ENCODE measurements around the gene RRH.
"Not testable (repeated sequence)": the region's sequence is repeated elsewhere in the genome, so short reads cannot be mapped to it uniquely, and the experiment has no call there.

RRH gene

DNA sequence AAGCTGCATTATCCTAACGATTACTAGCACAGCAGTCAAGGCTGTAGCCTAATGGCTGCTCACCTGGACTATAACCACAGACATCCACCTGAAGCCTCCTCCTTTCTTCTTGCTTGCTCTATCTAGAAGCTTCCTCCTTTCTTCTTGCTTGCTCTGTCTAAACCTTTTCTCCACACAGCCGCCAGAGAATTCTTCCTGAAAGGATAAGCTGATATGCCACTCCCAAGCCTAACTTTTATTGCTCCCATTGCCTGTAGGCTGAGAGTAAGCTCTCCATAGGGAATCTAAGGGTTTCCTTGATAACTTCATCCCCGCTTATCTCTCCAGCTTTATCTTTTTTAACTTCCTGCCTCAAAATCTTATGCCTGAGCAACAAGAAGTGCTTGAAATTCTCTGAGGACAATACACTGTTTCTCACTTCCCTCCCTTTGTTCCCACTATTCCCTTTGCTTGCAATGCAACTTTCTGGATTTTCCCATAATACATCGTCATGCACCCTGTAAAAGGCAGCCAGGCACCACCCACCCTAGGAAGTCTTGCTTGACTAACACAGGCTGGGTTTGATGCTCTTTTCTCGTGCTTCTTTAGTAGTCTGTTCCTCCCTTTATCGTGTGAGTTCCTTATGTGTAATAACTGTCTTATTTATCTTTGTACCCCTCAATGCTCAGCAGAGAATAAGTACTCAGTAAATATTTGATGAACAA, 18.8 kb downstream of the RRH start:
- no peak for DNase-seq

DNA sequence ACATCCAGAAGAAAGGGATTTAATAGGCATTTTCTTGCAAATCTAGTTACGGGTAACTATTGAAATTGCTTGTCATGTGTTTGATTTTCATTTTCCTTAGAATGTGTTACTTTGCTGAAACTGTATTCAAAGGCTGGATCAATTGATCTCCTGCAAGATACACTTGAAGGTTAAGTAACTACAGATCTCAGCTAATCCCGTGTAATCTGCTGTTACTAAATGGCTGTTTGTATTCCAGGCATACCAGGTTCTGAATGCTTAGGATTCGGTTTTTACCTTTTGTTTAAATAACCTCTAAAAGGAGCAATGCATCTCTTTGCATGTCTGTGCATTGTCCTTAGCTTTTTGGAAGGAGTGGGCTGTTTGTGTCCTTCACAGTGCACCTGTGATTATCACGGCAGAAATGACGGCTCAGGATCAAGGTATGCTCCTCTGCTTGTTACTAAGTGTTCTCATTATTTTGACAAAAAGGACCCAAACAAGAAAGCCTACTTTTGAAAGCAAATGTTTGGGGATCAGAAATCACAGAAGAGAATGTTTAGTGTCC, 20.2 kb downstream of the RRH start, which contains the start of gene LRIT3:
TSS of gene LRIT3 (plus strand) at position 212 of the 547 bp plus-strand sequence. CDS start at position 307, 95 bp downstream.
- DNase-seq: no peak

DNA sequence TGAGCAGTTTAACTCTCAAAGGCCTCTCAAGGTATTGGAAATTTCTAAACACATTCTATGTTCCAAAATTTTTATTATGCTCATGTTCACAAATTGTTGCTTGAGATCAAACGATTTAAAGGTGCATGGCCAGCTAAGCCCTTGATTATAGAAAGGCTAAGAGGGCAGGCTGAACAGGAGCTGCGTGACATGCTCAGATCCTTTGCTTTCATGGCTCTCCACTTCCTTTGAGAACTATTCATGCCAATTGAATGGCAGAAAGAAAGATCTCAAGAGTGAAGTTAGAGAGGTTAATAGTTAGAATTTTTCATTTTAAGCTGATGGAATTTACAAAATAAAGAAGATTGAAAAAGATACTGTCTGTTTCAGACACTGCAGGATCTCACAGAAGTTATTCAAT, 20.7 kb downstream of the RRH start:
- DNase-seq: no peak

DNA sequence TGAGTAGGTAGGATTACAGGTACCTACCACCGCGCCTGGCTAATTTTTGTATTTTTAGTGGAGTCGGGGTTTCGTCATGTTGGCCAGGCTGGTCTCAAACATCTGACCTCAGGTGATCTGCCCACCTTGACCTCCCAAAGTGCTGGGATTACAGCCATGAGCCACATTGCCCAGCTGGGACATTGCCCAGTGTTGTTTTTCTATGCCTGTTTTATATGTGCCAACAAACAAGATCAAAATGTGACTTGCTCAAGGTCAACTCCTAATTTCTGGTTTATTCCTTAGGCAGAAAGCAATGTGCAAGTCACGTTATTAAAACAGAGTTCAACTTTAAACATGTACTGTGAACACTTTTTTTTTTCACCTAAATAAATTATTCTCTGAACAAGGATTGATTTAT, 22.8 kb downstream of the RRH start:
- DNase-seq: no peak

DNA sequence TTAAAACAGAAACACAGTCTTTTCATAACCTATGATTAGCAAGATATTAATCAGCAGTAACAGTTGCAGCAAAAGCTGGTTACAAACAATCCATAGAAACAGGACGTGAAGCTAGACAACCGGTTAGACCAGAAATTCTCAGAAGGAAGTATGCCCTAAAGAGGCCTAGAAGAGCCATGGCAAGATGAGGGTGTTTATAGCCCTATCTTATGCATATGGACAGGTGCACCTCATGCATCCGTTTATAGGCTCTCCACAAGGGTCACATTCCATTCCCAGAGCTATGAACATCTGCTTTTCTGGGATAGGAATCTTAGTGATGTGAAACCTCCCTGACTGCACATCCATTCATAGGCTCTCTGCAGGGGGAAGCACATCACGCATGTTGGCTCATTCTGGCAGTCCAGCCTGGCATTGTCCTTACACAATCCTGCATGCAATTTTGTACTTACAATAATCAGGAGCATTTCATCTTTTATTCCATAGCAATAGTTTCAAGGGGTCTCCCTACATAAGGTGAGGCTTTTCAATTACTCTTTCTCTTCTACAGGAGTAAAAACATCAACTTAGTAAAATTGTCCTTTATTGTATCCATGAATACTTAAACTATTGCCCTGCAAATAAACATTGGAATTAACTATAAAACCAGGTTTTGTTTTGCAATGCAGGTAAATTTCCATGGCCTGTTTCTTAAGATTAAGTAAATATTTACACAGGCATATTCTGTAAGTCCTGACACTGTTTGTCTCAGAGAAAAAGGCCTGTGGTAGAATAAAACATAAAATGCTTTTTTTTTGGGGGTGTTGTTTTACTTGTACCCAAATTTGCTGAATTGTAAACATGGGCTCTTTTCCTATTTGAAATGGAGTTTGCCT, 31.9 kb downstream of the RRH start:
- DNase-seq: not testable (repeated sequence)

DNA sequence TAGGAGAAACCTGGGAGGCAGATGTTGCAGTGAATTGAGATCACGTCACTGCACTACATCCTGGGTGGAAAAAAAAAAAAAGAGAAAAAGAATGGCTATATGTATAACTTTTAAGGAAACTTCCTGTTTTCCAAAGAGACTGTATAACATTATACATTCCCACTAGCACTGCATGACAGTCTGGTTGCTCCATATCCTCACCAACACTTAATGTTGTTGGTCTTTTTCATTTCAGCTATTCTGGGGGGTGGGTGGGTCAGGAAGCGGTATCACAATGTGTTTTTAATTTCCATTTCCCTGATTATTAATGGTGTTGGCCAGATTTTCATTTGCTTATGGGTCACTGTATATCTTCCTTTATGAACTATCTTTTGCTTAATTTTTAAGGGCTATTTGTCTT, 33.5 kb downstream of the RRH start:
- no peak for DNase-seq

DNA sequence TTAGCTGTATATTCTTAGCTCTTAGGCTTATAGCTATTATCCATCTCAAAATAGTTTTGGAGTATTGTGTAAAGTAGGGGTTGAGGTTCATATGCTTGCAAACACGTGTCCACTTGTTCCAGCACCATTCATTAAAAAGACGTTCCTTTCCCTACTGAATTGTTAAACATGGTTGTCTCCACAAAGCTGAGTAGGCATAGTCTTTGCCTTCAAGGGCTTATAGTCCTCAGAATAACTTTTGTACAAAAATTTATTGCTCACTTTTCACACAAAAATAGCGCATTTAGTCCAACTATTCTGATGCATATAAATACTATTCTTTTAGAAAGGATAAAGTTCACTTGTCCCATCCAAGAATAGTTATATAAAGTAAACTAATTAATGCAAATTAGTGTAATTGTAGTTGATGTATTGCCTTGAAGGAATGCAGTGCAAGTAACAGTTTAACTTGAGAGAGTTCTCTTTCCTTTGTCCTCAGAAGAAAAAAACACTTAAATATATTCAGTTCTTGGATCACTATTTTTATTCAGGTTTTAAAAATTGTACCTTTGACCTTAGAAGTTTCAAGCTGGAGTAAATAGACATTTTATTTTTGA, 34.2 kb downstream of the RRH start:
- no peak for DNase-seq

DNA sequence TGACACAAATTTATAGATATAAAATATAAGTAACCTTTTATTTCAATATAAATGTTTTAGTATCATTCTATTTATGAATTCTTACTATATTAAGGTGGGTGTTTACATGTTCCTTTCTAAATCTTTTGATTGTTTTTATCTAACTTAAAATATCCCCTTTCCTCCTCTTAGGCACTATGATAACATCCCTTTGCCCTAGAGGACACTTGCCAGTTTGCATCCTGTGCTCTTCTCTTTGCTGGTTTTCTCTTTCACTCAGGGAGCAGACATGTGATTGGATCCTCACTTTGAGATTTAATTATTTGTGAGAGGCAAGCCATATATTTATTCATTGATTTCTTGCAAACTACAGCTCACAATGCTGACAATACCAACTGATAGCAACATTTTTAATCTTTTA, 36.4 kb downstream of the RRH start:
- no peak for DNase-seq

DNA sequence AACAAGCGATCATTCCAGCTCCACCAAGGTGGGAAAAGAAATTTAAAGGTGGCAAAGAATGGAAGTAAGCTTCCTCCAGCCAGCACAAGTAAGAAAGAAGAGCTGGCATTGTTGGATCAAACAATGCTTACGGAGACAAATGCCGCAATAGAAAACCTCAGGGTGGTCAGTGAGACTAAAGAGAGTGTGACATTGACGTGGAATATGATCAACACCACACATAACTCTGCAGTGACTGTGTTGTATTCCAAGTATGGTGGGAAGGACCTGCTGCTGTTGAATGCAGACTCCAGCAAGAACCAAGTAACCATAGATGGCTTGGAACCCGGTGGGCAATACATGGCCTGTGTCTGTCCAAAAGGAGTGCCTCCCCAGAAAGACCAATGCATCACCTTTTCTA, 42.3 kb downstream of the RRH start:
- no peak for DNase-seq

DNA sequence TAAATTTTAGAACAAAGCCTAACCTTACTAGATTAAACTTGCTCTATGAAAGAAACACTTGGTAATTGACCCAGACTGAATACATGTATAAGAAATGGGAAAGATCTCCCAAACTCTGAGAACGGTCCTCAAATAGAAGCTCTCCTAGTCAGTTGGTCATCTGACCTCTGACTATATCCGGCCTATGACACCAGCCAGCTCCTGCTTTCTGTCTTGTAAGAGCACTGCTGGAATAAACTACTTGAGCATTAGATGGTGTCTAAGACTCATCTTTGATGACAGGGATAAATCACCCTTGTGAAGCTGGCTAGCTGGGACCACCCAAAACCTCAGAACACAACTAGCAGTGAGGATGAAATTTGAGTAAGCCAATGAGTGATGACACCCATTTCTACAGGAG, 44.3 kb downstream of the RRH start:
- DNase-seq: no peak

DNA sequence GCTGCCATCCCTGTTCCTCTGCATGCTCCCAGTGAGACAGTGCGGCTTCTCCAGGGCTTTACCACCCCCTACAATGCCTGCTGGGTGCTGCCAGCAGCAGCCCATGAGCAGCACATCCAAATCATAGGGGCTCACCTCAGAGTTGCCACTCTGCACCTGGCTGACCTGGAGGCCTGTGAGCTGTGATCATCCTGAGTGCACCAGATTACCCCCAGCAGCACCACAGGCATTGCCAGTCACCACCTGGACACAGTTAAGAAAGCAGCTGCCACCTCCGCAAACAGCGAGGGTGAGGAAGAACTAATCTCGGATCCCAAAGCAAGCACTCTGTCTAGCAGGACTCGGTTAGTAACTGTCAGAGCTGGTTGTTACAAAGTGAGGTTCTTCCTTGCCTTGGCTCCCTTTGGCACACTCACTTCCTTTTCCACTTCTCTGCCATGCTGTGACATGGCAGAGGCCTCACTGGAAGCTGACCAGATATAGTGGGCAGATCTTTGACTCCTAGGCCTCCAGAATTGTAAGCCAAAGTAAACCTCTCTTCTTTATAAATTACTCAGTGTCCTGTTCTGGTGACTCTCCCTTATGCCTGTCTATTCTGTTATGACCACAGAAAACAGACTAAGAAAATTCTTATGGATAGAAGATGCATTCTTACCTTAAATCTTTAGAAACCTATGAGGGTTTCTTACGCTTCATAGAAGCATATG, 45.3 kb downstream of the RRH start:
- DNase-seq: no peak

DNA sequence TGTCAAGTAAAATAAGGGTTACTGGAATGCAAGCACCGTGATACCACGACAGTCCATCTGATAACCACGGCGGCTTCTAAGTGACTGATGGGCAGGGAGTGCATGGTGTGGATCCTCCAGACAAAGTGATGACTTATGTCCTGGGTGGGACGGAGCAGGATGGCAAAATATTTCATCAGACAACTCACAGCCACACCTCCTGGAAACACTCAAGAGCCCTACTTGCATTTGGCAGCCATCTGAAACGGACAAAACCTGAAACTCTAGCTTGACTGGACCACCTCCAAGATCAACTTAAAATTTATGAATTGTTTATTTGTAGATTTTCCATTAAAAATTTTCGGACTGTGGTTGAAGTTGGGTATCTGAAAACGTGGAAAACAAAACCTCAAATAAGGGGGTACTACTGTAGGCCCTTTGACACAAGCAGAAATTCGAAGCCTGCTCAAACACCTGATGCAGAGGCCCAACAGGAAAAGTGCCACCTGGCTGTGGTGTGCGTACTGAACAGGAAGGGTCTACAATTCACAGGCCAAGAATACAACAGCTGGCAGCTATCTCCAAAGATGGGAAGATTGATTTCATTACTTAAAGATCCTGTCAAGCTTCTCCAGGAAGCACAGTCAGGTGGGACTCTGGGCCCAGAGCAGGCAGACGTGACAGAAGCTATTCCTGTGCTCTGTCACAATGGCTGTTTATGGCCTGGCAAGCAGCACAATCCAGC, 46.2 kb downstream of the RRH start:
- no peak for DNase-seq

DNA sequence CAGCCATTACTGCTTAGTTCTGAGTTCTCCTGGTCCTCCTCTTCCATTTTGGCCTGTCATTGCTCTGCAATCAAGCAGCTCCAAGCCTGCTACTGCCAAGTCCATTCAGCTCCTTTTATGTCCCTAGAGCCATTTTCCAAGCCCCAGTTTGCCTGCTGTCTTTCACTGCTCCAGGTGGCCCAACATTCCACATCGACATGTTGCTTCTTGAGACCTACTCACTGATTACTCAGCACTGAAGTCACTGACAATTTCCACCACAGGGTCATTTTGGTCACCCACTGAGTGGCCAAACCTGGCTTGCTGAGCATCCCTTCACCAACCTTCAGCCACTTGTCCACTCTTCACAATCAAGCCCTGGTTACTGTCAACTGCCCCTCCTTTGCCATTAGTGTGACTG, 47.3 kb downstream of the RRH start:
- DNase-seq: no peak

DNA sequence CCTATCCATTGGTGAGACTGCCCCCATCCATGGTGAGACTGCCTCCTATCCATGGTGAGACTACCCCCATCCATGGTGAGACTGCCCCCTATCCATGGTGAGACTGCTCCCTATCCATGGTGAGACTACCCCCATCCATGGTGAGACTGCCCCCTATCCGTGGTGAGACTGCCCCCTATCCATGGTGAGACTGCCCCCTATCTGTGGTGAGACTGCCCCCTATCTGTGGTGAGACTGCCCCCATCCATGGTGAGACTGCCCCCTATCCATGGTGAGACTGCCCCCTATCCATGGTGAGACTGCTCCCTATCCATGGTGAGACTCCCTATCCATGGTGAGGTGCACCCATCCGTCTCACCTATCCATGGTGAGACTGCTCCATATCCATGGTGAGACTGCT, 47.8 kb downstream of the RRH start:
- DNase-seq: not testable (repeated sequence)

DNA sequence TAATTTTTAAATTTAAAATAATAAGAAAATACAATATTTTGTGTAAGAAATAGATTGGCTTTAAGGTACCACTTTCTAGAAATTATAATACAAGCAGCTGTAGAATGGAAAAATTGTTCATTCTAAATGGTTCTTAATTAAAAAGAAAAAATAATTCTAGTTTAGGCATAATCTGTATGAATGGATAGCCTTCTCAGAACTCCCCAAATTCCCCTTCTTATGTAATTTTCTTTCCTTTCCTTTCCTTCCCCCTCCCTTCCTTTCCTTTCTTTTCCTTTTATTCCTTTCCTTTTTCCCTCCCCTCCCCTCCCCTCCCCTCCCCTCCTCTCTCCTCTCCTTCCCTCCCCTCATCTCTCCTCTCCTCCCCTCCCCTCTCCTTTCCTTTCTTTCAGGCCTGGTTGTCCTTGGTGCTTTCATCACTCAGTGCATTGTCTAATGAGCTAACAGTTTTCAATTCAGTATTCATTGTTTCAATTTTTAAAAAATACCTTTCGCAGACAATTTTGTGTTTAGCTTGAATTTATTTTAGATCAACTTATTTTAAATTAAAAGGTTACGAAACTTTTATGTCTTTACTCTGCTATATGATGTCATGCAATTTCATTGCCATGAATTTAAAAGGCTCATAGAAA, 49.0 kb downstream of the RRH start:
- no peak for DNase-seq

DNA sequence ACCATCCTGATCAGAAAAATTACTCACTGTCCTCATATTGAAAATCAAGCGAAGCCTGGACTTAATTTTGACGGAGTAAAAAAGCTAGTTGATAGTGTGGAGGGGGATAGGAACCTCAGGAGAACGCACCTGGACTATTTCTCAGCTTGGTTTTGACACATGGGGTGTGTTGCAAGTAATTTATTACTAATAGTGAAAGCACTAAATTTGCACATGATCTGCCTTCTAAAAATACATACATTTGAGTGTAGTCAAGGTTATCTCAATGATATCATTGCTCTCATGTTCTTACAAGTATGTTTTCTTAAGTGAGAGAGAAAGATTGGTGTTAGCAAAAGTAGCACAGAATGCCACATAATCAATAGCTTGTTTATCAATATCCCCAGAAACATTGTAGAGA, 49.6 kb downstream of the RRH start:
- no peak for DNase-seq

DNA sequence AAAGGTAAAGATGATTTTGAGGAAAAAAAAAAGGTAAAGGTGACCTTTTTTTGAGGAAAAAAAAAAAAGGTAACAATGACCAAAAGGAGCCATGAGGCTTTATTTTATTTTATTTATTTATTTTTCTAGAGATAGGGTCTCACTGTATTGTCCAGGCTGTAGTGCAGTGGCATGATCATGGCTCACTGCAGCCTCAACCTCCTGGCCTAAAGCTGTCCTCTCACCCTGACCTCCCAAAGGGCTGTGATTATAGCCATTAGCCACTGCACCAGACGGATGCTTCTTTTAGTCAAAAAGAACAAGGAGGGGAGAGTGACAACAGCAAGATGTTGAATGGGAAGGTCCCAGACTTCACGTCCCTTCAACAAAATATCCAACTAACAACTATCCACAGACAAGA, 50.6 kb downstream of the RRH start:
- DNase-seq: no peak

DNA sequence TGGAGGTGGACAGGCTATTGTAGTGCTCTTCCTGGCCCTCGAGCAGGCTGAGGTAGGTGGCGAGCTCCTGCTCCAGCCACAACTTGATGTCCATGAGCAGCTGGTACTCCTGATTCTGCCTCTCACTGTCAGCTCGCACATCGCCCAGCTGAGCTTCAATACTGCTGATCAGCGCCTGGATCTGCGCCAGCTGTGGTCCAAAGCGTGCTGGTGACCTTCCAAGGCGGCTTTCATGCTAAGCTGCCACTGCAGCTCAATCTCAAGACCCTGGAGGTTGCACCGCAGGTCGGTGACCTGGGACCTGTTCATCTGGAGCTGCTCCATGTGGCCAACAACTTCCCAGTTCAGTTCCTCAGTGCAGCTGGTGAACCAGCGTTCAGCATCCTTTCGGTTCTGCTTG, 51.3 kb downstream of the RRH start:
- DNase-seq: no peak

DNA sequence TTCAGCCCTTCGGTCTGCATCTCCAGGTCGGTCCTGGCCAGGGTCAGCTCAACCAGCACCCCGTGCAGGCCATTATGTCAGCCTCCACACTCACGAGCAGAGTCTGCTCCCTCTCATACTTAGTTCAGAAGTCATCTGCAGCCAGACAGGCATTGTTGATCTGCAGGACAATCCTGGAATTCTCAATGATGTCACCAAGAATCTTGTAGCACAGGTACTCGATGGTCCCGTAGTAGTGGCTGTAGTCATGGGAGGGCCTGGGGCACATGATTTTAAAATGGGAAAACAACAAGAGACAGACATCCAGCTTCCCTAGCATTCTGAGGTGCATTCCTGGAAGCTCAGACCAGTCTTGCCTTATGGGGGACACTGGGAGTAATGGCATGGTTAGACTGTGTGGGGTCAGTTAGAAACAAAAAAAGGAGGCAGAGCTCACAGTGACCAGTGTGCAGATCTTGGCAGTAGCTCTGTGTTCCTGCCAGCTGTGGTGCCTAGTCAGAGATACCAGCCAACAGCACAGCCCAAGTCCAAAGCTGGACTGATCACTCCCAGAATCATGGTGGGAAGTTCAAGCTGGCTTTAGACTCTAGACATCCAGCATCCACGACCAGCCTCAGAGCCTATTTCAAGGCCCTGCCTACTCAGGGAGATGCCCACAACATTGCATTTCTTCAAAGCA, 52.0 kb downstream of the RRH start:
- no peak for DNase-seq

DNA sequence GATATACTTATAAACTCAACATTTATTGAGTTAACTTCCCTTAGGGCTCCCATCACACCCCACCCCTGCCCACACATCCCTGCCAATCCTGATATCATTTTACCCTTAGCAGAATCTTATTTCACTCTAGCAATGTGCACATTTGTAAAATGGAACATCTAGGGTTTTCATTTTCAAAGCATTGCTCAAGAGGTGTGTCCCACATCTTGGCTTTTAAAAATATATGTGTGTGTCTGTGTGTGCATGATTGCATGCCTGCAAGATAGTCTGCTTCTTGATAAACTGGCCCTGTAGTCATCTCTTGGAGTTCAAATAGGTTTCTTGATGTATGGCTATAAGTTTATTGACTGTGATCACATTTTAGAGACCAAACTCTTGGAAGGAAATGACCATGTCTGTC, 58.5 kb downstream of the RRH start:
- DNase-seq: no peak

DNA sequence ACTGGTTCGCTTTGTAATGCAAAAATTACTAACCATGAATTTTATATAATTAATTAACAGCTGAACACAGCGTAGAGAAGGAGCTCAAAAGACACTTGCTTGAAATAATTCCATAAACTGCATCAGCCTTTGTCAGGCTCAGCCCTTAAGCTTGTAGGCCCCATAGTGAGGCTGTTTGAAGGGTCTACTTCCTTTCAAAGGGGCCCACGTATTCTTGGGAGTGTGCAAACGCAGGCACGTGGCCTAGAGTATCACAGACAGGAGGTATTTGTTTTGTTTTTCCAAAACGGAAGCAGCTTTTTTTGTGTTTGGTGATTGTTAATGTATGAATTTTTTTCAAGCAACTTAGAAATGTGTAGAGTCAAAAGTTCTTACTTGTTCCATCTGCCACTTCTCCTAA, 59.3 kb downstream of the RRH start:
- no peak for DNase-seq
